Activated CD4-positive, alpha-beta T cell treated with anti-CD3 and anti-CD28 coated beads for 48 hours (primary cell): ENCODE data around the gene AGO3.
"Not testable (repeated sequence)": the region's sequence is repeated elsewhere in the genome, so short reads cannot be mapped to it uniquely, and the experiment has no call there.

Experiments used
- DNase-seq: peaks from one replicate; pipeline ENCODE4 v3.0.0-alpha.2; 2020

AGO3 gene

GRCh38 chr1:36014722-36015220, 83.9 kb downstream of the AGO3 start:
- DNase-seq: no peak

DNA sequence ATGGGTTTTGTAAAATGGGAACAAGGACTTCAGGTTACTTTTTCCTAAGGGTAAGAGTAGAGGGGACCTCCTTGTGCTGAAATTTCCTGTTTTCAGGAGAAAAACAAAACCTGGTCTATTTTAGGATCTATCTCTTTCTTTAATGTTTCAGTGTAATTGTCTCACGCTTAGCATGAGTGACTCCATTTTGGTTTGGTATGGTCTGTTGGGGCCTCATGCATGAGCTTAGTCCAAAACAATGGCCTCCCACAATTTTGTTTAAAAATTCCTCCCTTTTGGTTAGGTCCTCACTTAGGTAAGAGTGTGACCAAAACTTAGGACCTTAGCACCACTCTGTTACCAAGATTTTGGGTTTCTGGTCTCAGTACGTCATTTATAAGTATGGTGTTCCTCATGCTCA, 85.8 kb downstream of the AGO3 start:
- no peak for DNase-seq

GRCh38 chr1:36023098-36023769, 92.3 kb downstream of the AGO3 start:
- DNase-seq: no peak

GRCh38 chr1:36024024-36024423, 93.1 kb downstream of the AGO3 start:
- DNase-seq: not testable (repeated sequence)

- DNase-seq: no peak
Observed at GRCh38 chr1:36024847-36025246, 93.9 kb downstream of the AGO3 start.

DNA sequence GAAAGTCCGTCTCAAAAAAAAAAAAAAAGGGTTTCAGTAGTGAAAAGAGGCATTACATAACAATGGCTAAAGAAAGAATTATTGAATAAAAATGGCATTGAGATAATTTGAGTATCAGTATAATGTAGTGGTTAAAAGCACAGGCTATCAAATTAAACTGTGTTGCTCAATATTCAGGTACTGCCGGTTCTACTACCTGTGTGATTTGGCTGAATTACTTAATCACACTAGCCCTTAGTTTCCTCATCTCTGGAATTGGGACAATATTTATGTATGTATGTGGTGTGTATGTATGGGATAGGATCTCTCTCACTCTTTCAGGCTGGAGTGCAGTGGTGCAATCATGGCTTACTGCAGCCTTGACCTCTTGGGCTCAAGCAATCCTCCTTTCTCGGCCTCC, 96.9 kb downstream of the AGO3 start:
- no peak for DNase-seq

- DNase-seq: no peak
Observed at GRCh38 chr1:36031441-36031840, 100.5 kb downstream of the AGO3 start.

DNA sequence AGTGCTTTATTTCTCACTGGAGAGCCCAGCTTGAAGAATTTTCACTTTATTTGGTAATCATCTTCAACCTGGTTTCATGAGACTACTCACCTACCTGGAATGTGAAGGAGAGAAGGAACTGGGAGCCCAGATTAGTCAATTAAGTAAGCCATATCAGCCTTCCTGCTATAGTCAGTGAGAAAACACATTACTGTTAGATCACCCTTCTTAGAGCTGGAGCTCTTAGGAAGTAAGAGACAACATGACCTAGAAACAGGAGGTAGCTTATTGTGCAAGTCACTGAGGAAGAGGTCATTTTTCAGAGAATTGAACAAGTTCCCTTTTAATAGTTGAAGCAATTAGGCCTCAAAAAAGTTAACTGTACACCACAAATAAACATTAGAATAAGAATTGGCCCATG, 103.8 kb downstream of the AGO3 start:
- DNase-seq: no peak

GRCh38 chr1:36035154-36035553, 104.2 kb downstream of the AGO3 start:
- no peak for DNase-seq

GRCh38 chr1:36040238-36040637, 109.3 kb downstream of the AGO3 start:
- DNase-seq: no peak

DNA sequence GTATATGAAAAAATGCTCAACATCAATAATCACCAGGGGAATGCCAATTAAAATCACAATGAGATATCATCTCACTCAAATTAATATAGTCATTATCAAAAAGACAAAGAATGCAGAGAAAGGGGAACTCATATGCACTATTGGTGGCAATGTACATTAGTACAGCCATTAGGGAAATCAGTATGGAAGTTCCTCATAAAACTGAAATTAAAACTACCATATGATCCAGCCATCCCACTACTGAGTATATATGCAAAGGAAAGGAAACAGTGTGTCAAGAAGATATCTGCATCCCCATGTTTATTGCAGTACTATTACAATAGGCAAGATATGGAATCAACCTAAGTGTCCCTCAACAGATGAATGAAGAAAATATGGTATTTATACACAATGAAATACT, 120.9 kb downstream of the AGO3 start:
- no peak for DNase-seq

GRCh38 chr1:36053978-36054377, 123.1 kb downstream of the AGO3 start:
- DNase-seq: no peak

GRCh38 chr1:36055706-36056105, 124.8 kb downstream of the AGO3 start:
- DNase-seq: no peak

- no peak for DNase-seq
Observed at GRCh38 chr1:36062315-36062714, 131.4 kb downstream of the AGO3 start.

- DNase-seq: no peak
Observed at GRCh38 chr1:36067871-36068270, 137.0 kb downstream of the AGO3 start.

GRCh38 chr1:36068866-36069265, 138.0 kb downstream of the AGO3 start:
- no peak for DNase-seq

DNA sequence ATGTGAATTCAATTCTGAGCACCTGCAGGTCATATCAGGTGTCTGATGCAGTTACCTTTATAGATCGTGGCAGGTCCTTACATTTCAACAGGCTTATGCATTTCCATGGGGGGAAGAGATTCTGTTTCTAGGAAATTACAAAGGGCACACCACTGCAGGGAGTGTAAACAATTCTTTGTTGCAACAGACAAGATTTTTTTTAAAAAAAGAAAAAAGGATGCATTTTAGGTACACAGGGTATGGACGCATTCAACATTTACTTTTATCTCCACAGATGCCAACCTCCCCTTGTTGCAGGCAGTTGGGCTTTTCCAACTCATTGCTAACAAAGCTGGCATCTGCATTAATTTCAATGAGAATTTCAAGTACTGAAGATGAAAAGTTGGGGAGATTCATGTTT, 139.4 kb downstream of the AGO3 start:
- DNase-seq: no peak

DNA sequence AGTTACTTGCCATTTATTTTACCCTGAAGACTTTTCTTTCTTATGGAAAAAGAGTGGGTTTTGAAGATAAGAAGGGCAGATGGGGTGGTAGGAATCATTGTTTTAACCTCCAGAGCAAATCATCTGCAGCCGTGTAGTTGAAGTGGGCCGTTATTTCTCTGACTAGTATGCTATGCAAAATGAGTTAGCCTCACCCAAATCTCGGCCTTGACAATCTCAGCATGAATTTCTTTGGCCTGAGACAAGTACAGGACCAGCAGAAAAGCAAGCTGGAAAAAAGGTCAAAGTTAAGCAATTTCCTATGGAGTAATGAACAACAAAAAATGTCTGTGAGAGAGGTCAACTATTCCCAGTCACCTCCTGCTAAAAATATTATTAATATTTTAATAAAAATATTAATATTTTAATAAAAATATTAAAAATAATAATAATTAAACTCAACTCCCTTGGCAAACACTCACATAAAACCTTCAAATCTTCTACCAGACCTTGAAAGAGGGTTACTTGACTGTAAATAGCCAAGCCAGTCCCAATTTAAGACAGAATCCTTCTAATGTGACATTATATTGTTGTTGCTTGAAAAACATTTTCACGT, 146.2 kb downstream of the AGO3 start:
- DNase-seq: no peak

GRCh38 chr1:36080236-36080635, 149.3 kb downstream of the AGO3 start:
- no peak for DNase-seq

- no peak for DNase-seq
Observed at GRCh38 chr1:36080801-36081200, 149.9 kb downstream of the AGO3 start.

GRCh38 chr1:36081926-36082485, 151.1 kb downstream of the AGO3 start:
- DNase-seq: no peak

GRCh38 chr1:36083219-36083618, 152.3 kb downstream of the AGO3 start:
- DNase-seq: no peak

- no peak for DNase-seq
Observed at GRCh38 chr1:36083635-36084496, 153.0 kb downstream of the AGO3 start, which contains the start of gene TEKT2. Gene TEKT2, plus strand, starts transcription at chr1:36084094. Its CDS starts 828 bp downstream, at chr1:36084922.
